KBM-7 (cell line): ENCODE data around the gene CLCA4.
"Not testable (repeated sequence)": the region's sequence is repeated elsewhere in the genome, so short reads cannot be mapped to it uniquely, and the experiment has no call there.

Experiments
- DNase-seq: peaks from one replicate; pipeline ENCODE4 v3.0.0-alpha.2; 2015
- in situ Hi-C: fragments of 300-500 bp; cut with MboI; formaldehyde crosslinking; loops from 2 replicates; pipeline ENCODE4 v1.14.3; 2020; ENCODE audit warnings: low sequenced_read_pairs, low pct_unique_long_range_greater_than_20kb, mixed read lengths

The CLCA4 gene

GRCh38 chr1:86594284-86594770 lies 47.4 kb downstream of the CLCA4 start:
- DNase-seq = no peak
- in situ Hi-C loops = no loop called here

GRCh38 chr1:86596224-86596623 lies 49.3 kb downstream of the CLCA4 start:
- in situ Hi-C loops = no loop called here
- no peak for DNase-seq

DNA sequence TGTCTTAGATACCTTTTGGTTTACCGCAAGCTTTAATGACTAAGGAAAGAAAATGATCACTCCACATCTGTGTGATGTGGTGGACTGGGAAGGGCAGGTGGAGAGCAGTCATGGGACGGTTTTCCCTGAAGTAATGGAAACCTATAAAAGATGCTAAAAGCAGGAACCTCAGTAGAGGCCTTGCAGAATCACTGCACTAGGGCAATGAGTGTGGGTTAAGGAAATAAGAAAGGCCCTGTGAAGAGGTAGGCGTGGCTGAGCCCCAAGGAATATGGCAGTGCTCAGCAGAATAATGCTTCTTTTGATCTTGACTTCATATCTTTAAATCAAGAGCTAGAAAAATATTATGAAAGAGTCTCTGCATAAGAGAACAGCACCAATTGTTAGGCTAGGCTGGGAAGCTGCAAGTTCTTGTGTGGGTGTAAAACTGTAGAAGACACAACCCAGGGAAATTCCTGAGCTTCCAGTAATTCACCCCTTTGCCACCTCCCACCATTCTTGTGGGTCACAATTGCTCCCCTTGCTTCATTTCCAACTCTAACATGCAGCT lies 49.9 kb downstream of the CLCA4 start:
- in situ Hi-C loops = no loop called here
- no peak for DNase-seq

DNA sequence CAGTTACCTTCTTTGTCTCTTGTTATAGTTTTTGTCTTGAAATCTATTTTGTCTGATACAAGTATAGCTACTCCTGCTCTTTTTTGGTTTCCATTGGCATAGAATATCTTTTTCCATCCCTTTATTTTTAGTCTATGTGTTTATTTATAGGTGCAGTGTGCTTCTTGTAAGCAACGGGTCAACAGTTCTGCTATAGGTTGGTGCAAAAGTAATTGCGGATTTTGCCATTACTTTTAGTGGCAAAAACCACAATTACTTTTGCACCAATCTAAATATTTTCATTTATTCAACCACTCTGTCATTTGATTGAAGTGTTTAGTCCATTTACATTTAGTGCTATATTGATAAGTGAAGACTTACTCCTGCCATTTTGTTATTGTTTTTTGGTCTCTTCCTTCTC lies 59.2 kb downstream of the CLCA4 start:
- in situ Hi-C loops, DNase-seq: not testable (repeated sequence)

GRCh38 chr1:86616433-86616832 lies 69.6 kb downstream of the CLCA4 start:
- no peak for DNase-seq
- in situ Hi-C loops = no loop called here

DNA sequence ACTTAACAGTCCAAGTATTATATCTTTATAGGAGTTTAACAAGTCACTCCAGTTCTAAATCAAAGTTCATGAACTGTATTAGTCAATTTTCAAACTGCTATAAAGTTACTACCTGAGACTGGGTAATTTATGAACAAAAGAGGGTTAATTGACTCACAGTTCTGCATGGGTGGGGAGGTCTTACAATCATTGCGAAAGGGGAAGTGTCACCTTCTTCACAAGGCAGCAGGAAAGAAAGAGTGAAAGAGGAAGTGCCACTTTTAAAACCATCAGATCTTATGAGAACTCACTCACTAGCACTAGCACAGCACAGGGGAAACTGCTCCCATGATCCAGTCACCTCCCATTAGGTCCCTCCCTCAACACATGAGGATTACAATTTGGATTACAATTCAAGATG lies 70.0 kb downstream of the CLCA4 start:
- peak; percentile 91 for DNase-seq
- in situ Hi-C loops = no loop called here

DNA sequence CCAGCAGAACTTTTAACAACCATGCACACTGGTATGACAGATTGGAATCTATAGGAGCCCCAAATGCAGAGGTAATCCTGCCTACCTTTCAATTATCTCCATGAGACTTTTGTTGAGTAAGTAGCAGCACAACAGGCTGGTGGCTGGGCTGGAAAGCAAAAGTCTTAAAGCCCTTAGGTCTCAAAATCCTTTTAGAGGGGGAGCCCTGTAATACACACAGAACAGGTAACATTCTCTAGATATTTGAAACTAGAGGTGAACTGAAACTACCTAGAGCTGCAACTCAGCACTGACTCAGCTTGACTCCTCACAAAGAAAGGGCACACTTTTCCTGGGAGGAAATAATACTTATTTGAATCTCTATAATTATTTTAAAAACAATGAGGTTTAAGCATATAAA lies 71.5 kb downstream of the CLCA4 start:
- DNase-seq = no peak
- in situ Hi-C loops = no loop called here

GRCh38 chr1:86619313-86619712 lies 72.4 kb downstream of the CLCA4 start:
- in situ Hi-C loops = no loop called here
- no peak for DNase-seq

DNA sequence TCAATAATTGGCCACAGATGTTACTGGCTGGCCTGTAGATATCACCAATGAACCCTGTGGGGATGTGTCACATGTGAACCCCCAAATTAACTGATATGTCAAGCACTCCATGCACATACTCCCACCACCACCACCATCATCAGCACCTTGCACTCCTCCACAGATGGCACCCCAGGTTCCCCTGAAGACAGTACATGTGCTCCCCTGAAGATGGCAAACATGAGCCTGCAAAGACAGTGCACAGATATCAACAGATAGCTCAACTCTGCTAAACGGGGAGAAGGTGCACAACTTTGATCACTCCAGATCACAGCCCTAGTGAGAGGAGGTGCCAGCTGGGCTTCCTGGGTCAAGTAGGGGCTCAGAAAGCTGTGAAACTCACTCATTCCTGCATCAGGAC lies 74.4 kb downstream of the CLCA4 start:
- in situ Hi-C loops = no loop called here
- no peak for DNase-seq
